Suprapubic skin (tissue), 4 donors: ENCODE results near the gene JAZF1. TPM values are rescaled to one million over a fixed set of nuclear protein-coding genes. Genes with fewer than 3 reads are reported as not detected.

ENCODE experiments used
- DNase-seq, 2 donors: peaks; one replicate each; pipeline ENCODE4 v3.0.0-alpha.2; 2019; ENCODE audit warnings: low spot score in 2 of 2
- H3K27ac ChIP-seq: fragments of 200-600 bp; sonication (generic); one replicate; pipeline ENCODE4 v1.5.1; 2019
- H3K27me3 ChIP-seq: fragments of 200-600 bp; sonication (generic); one replicate; pipeline ENCODE4 v1.5.1; 2019
- H3K36me3 ChIP-seq: fragments of 200-600 bp; sonication (generic); one replicate; pipeline ENCODE4 v1.5.1; 2019
- H3K4me1 ChIP-seq: fragments of 200-600 bp; sonication (generic); one replicate; pipeline ENCODE4 v1.5.1; 2019
- H3K4me3 ChIP-seq: fragments of 200-600 bp; sonication (generic); one replicate; pipeline ENCODE4 v1.5.1; 2019; ENCODE audit warnings: mild to moderate bottlenecking
- H3K9me3 ChIP-seq: fragments of 200-600 bp; sonication (generic); one replicate; pipeline ENCODE4 v1.5.1; 2019
- EP300 ChIP-seq: sonication (generic); formaldehyde crosslinking; IDR thresholded peaks from one replicate; pipeline ENCODE4 v1.6.1; 2017; ENCODE audit warnings: antibody characterized with exemption
- POLR2A ChIP-seq, 2 donors: fragments of 450-650 bp; IDR thresholded peaks; one replicate each; pipeline ENCODE4 v1.6.1; 2017; ENCODE audit warnings: antibody characterized with exemption in 2 of 2, mild to moderate bottlenecking in 2 of 2, moderate library complexity in 2 of 2
- POLR2AphosphoS5 ChIP-seq, 3 donors: sonication (generic); formaldehyde crosslinking; IDR thresholded peaks; one replicate each; pipeline ENCODE4 v1.6.1; 2017; ENCODE audit warnings: antibody characterized with exemption in 3 of 3
- WGBS: methylation state at CpG from one replicate; pipeline ENCODE4 v1.1.5; 2018; 5-methylcytosine and 5-hydroxymethylcytosine counted together
- total RNA-seq, 4 donors: library from RNA; depleted of rRNA; stranded (reverse); fragments of >200 nt; gene quantifications; one replicate each; pipeline ENCODE4 v1.1.0, GENCODE V29; 2016
- TF ChIP-seq, protein P1 (sequence below), 2 donors: fragments of 200-600 bp in 1 of 2; fragments of 450-650 bp in 1 of 2; sonication (generic) in 1 of 2; IDR thresholded peaks; one replicate each; pipeline ENCODE4 v1.5.1; 2016 to 2019; ENCODE audit warnings: antibody characterized with exemption in 2 of 2, mild to moderate bottlenecking in 1 of 2, moderate library complexity in 1 of 2

The JAZF1 gene
- total RNA-seq, 4 donors from 2014 or later, result 5.0 to 8.4 (median 7.4) TPM

DNA sequence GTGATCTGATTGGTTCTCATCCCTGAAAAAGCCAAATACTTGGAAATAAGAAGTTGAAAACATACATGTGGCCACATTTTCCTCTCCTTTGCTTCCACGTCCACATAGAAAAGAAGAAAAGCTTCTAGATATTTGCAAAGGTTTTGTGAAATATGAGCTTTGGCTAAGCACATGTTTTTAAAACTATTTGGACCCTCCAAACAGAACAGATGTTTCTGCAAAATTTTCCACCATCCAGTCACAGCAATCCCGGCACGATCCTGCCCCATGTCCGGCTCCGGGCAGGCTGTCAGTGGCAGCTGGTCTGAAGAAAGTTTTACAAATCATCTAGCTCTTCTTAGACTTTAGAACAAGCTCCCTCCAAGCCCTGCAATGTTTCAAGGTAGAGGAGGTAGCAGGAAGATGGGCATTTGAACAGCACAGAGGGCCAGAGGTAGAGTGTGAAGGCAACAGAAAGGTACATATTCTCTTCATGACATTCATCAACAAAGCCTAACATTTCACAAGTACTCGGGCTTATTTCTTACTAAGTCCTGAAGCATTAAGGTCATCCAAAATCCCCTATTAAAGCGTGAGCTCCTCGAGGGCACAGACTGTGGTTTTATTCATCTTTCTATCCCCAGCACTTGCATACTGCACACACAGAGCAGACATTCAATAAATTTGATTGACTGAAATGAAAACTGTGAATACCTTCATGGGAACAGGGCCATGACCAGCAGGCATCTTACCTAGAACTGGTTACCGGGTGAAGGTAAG, 110.1 kb downstream of the JAZF1 start:
- Histone ChIP-seq H3K4me3 (no peak overlapping the region), H3K9me3 (no peaks in the 10 kb centered on the region), H3K36me3 (no peaks in the 10 kb centered on the region), H3K27ac (peak overlapping the region; percentile 69), H3K27me3 (no peaks in the 10 kb centered on the region), H3K4me1 (peaks cover 25% of the 10 kb centered on the region)
- DNase-seq, result no peak
- WGBS, result 66% methylated on average over 9 of the region's 9 CpGs
- no peak for TF ChIP-seq POLR2A (IDR thresholded peaks at IDR 0.05)
- TF ChIP-seq, protein P1, sequence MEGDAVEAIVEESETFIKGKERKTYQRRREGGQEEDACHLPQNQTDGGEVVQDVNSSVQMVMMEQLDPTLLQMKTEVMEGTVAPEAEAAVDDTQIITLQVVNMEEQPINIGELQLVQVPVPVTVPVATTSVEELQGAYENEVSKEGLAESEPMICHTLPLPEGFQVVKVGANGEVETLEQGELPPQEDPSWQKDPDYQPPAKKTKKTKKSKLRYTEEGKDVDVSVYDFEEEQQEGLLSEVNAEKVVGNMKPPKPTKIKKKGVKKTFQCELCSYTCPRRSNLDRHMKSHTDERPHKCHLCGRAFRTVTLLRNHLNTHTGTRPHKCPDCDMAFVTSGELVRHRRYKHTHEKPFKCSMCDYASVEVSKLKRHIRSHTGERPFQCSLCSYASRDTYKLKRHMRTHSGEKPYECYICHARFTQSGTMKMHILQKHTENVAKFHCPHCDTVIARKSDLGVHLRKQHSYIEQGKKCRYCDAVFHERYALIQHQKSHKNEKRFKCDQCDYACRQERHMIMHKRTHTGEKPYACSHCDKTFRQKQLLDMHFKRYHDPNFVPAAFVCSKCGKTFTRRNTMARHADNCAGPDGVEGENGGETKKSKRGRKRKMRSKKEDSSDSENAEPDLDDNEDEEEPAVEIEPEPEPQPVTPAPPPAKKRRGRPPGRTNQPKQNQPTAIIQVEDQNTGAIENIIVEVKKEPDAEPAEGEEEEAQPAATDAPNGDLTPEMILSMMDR (IDR thresholded peaks at IDR 0.05), result no peak
- TF ChIP-seq EP300, result no peak
- no peak for TF ChIP-seq POLR2AphosphoS5 (IDR thresholded peaks at IDR 0.05)

DNA sequence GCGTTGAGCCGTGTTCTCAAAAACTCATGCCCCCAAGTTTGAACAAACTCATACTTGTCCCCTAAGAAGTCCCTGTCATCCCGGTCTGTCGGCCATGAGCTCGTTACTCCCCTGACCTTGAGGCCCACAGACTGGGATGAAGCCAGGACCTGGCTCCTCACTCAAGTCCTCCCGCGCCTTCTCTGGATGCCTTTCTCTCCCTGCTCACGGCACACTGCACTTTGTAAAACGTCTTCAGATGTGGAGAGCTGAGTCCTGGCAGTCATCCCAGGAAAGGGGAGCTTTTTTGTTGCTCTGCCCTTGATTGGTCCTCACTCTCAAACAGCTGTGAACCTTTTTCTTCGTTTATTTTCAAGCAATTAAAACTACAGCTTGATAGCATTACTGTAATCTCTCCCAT, 110.8 kb downstream of the JAZF1 start:
- no peaks in the 10 kb centered on the region for H3K27me3 ChIP-seq
- DNase-seq, result peak in 1 of 2 donors; percentile 68
- WGBS, result 55% methylated on average over 10 of the region's 10 CpGs
- H3K9me3 ChIP-seq, result no peaks in the 10 kb centered on the region
- H3K4me3 ChIP-seq, result no peak overlapping the region
- H3K36me3 ChIP-seq, result no peaks in the 10 kb centered on the region
- H3K27ac ChIP-seq, result peak overlapping the region; percentile 69
- peaks cover 32% of the 10 kb centered on the region for H3K4me1 ChIP-seq
- TF ChIP-seq POLR2A (IDR thresholded peaks at IDR 0.05), result no peak
- no peak for TF ChIP-seq EP300
- TF ChIP-seq, protein P1 (IDR thresholded peaks at IDR 0.05), result no peak
- TF ChIP-seq POLR2AphosphoS5 (IDR thresholded peaks at IDR 0.05), result no peak

GRCh38 chr7:28069388-28069787, 111.2 kb downstream of the JAZF1 start:
- TF ChIP-seq, protein P1 (IDR thresholded peaks at IDR 0.05), result no peak
- Histone ChIP-seq H3K27ac (peak overlapping the region; percentile 69), H3K36me3 (no peaks in the 10 kb centered on the region), H3K9me3 (no peaks in the 10 kb centered on the region), H3K27me3 (no peaks in the 10 kb centered on the region), H3K4me3 (no peak overlapping the region), H3K4me1 (peaks cover 34% of the 10 kb centered on the region)
- DNase-seq, result no peak
- WGBS, result 94% methylated on average over 3 of the region's 3 CpGs

- H3K9me3 ChIP-seq, result no peaks in the 10 kb centered on the region
- peak overlapping the region; percentile 69 for H3K27ac ChIP-seq
- H3K4me3 ChIP-seq, result no peak overlapping the region
- TF ChIP-seq EP300, result no peak
- TF ChIP-seq, protein P1 (IDR thresholded peaks at IDR 0.05), result no peak
- TF ChIP-seq POLR2A (IDR thresholded peaks at IDR 0.05), result no peak
- TF ChIP-seq POLR2AphosphoS5 (IDR thresholded peaks at IDR 0.05), result no peak
- H3K4me1 ChIP-seq, result peaks cover 39% of the 10 kb centered on the region
- no peak for DNase-seq
- WGBS, result 90% methylated on average over 1 of the region's 1 CpG
- H3K36me3 ChIP-seq, result no peaks in the 10 kb centered on the region
- H3K27me3 ChIP-seq, result no peaks in the 10 kb centered on the region
Observed at GRCh38 chr7:28068811-28069216, 111.8 kb downstream of the JAZF1 start.

DNA sequence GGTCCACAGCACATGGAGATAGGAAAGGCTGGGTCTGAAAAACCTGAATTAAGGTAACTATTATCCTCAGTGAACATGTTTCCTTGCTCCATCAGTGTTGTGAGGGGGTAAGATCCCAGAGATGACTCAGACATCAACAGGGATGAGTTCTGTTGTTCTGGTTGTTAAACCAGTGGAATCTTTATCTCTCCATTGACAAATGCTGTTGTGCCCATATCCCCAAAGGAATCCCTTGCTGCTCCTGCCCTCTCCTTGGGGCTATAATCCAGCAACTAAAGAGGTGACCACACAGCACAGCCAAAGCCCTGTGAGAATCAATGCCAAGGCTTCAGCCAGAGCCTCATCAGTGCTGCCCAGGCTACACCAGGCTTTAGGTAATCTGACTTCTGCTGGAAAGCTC, 113.4 kb downstream of the JAZF1 start:
- Histone ChIP-seq H3K36me3 (no peaks in the 10 kb centered on the region), H3K9me3 (no peaks in the 10 kb centered on the region), H3K4me1 (peaks cover 43% of the 10 kb centered on the region), H3K27ac (no peak overlapping the region), H3K4me3 (no peak overlapping the region), H3K27me3 (no peaks in the 10 kb centered on the region)
- no peak for TF ChIP-seq POLR2AphosphoS5 (IDR thresholded peaks at IDR 0.05)
- TF ChIP-seq POLR2A (IDR thresholded peaks at IDR 0.05), result no peak
- no peak for TF ChIP-seq EP300
- TF ChIP-seq, protein P1 (IDR thresholded peaks at IDR 0.05), result no peak
- no peak for DNase-seq
